Measurements from ENCODE around the gene MORN1. TPM values are rescaled to one million over a fixed set of nuclear protein-coding genes. Genes with fewer than 3 reads are reported as not detected.

MORN1 gene
- total RNA-seq, 2 donors from 2014 or later = 4.0 to 7.5 TPM

- ATAC-seq (no peak), DNase-seq (ENCODE audit: low spot score) (no peak)
- H3K36me3 Mint-ChIP-seq = no peaks in the 10 kb centered on the region
- no peak overlapping the region for H3K4me3 Mint-ChIP-seq
- H3K27me3 Mint-ChIP-seq = no peaks in the 10 kb centered on the region
- no peaks in the 10 kb centered on the region for H3K9me3 Mint-ChIP-seq
- no peak overlapping the region for H3K27ac Mint-ChIP-seq
- H3K4me1 Mint-ChIP-seq (ENCODE audit: low read depth in 2 of 2) = no peaks in the 10 kb centered on the region
These were observed 39.2 kb upstream of the MORN1 start for GRCh38 chr1:2430592-2430973.

GRCh38 chr1:2429780-2430591 lies 38.6 kb upstream of the MORN1 start:
- Mint-ChIP-seq H3K9me3 (no peaks in the 10 kb centered on the region), H3K4me3 (no peak overlapping the region), H3K4me1 (ENCODE audit: low read depth in 2 of 2) (no peaks in the 10 kb centered on the region), H3K27me3 (no peaks in the 10 kb centered on the region), H3K36me3 (no peaks in the 10 kb centered on the region), H3K27ac (no peak overlapping the region)
- ATAC-seq = no peak
- no peak for DNase-seq (ENCODE audit: low spot score)

- no peak overlapping the region for H3K4me3 Mint-ChIP-seq
- H3K27me3 Mint-ChIP-seq = no peaks in the 10 kb centered on the region
- DNase-seq (ENCODE audit: low spot score) = no peak
- H3K9me3 Mint-ChIP-seq = no peaks in the 10 kb centered on the region
- H3K27ac Mint-ChIP-seq = no peak overlapping the region
- H3K36me3 Mint-ChIP-seq = no peaks in the 10 kb centered on the region
- H3K4me1 Mint-ChIP-seq (ENCODE audit: low read depth in 2 of 2) = no peaks in the 10 kb centered on the region
- ATAC-seq = no peak
These were observed 37.1 kb upstream of the MORN1 start for GRCh38 chr1:2428490-2428889.

- H3K4me1 Mint-ChIP-seq (ENCODE audit: low read depth in 2 of 2) = no peaks in the 10 kb centered on the region
- no peaks in the 10 kb centered on the region for H3K27me3 Mint-ChIP-seq
- H3K36me3 Mint-ChIP-seq = no peaks in the 10 kb centered on the region
- H3K4me3 Mint-ChIP-seq = no peak overlapping the region
- DNase-seq (ENCODE audit: low spot score) = no peak
- H3K9me3 Mint-ChIP-seq = no peaks in the 10 kb centered on the region
- H3K27ac Mint-ChIP-seq = no peak overlapping the region
- ATAC-seq = no peak
These were observed 36.6 kb upstream of the MORN1 start for GRCh38 chr1:2427976-2428375.

GRCh38 chr1:2427051-2427450 lies 35.7 kb upstream of the MORN1 start:
- ATAC-seq = no peak
- H3K27me3 Mint-ChIP-seq = no peaks in the 10 kb centered on the region
- no peaks in the 10 kb centered on the region for H3K36me3 Mint-ChIP-seq

GRCh38 chr1:2426540-2426939 lies 35.2 kb upstream of the MORN1 start:
- no peak overlapping the region for H3K27ac Mint-ChIP-seq

More at GRCh38 chr1:2427051-2427450, 35.7 kb upstream of the MORN1 start:
- DNase-seq (ENCODE audit: low spot score) = no peak
- Mint-ChIP-seq H3K4me1 (ENCODE audit: low read depth in 2 of 2) (no peaks in the 10 kb centered on the region), H3K27ac (no peak overlapping the region), H3K4me3 (no peak overlapping the region), H3K9me3 (no peaks in the 10 kb centered on the region)

GRCh38 chr1:2425892-2426291 lies 34.5 kb upstream of the MORN1 start:
- no peak for ATAC-seq
- Mint-ChIP-seq H3K36me3 (no peaks in the 10 kb centered on the region), H3K27me3 (no peaks in the 10 kb centered on the region), H3K9me3 (no peaks in the 10 kb centered on the region), H3K27ac (no peak overlapping the region), H3K4me3 (no peak overlapping the region), H3K4me1 (ENCODE audit: low read depth in 2 of 2) (no peaks in the 10 kb centered on the region)
- no peak for DNase-seq (ENCODE audit: low spot score)

More at GRCh38 chr1:2426540-2426939, 35.2 kb upstream of the MORN1 start:
- Mint-ChIP-seq H3K36me3 (no peaks in the 10 kb centered on the region), H3K4me3 (no peak overlapping the region), H3K9me3 (no peaks in the 10 kb centered on the region), H3K4me1 (ENCODE audit: low read depth in 2 of 2) (no peaks in the 10 kb centered on the region), H3K27me3 (no peaks in the 10 kb centered on the region)
- ATAC-seq = no peak
- DNase-seq (ENCODE audit: low spot score) = no peak

GRCh38 chr1:2422523-2422922 lies 31.2 kb upstream of the MORN1 start:
- Mint-ChIP-seq H3K27me3 (no peaks in the 10 kb centered on the region), H3K27ac (no peak overlapping the region), H3K9me3 (no peaks in the 10 kb centered on the region), H3K4me1 (ENCODE audit: low read depth in 2 of 2) (peaks cover 0 to 4% of the 10 kb centered on the region in 2 donors), H3K36me3 (no peaks in the 10 kb centered on the region), H3K4me3 (no peak overlapping the region)
- DNase-seq (ENCODE audit: low spot score) (no peak), ATAC-seq (no peak)

- Mint-ChIP-seq H3K27ac (peak overlapping the region in 1 of 2 donors; percentile 21), H3K9me3 (no peaks in the 10 kb centered on the region), H3K4me3 (no peak overlapping the region), H3K27me3 (no peaks in the 10 kb centered on the region), H3K4me1 (ENCODE audit: low read depth in 2 of 2) (peaks cover 19% of the 10 kb centered on the region in 2 donors), H3K36me3 (no peaks in the 10 kb centered on the region)
- no peak for DNase-seq (ENCODE audit: low spot score)
- no peak for ATAC-seq
These were observed 28.1 kb upstream of the MORN1 start for GRCh38 chr1:2419416-2419815.

- H3K27ac Mint-ChIP-seq = peak overlapping the region in 1 of 2 donors; percentile 21
- no peaks in the 10 kb centered on the region for H3K36me3 Mint-ChIP-seq
- no peaks in the 10 kb centered on the region for H3K9me3 Mint-ChIP-seq
- peaks cover 24% of the 10 kb centered on the region in 2 donors for H3K4me1 Mint-ChIP-seq (ENCODE audit: low read depth in 2 of 2)
- no peak overlapping the region for H3K4me3 Mint-ChIP-seq
- ATAC-seq (no peak), DNase-seq (ENCODE audit: low spot score) (no peak)
- no peaks in the 10 kb centered on the region for H3K27me3 Mint-ChIP-seq
These were observed 27.5 kb upstream of the MORN1 start for GRCh38 chr1:2418791-2419320.

GRCh38 chr1:2417833-2418225 lies 26.5 kb upstream of the MORN1 start:
- DNase-seq (ENCODE audit: low spot score) (no peak), ATAC-seq (no peak)
- Mint-ChIP-seq H3K4me3 (no peak overlapping the region), H3K27ac (no peak overlapping the region), H3K36me3 (no peaks in the 10 kb centered on the region), H3K9me3 (no peaks in the 10 kb centered on the region), H3K27me3 (no peaks in the 10 kb centered on the region), H3K4me1 (ENCODE audit: low read depth in 2 of 2) (peaks cover 24% of the 10 kb centered on the region in 2 donors)

- no peaks in the 10 kb centered on the region for H3K9me3 Mint-ChIP-seq
- DNase-seq (ENCODE audit: low spot score) = no peak
- H3K27ac Mint-ChIP-seq = peak overlapping the region; percentile 74 to 90
- H3K4me1 Mint-ChIP-seq (ENCODE audit: low read depth in 2 of 2) = peaks cover 24% of the 10 kb centered on the region in 2 donors
- no peaks in the 10 kb centered on the region for H3K36me3 Mint-ChIP-seq
- ATAC-seq = no peak
- H3K27me3 Mint-ChIP-seq = no peaks in the 10 kb centered on the region
- peak overlapping the region; percentile 82 for H3K4me3 Mint-ChIP-seq
These were observed 25.9 kb upstream of the MORN1 start for GRCh38 chr1:2417083-2417832.

- Mint-ChIP-seq H3K36me3 (no peaks in the 10 kb centered on the region), H3K27ac (peak overlapping the region; percentile 74 to 90), H3K27me3 (no peaks in the 10 kb centered on the region), H3K4me3 (peak overlapping the region; percentile 82), H3K4me1 (ENCODE audit: low read depth in 2 of 2) (peaks cover 24% of the 10 kb centered on the region in 2 donors), H3K9me3 (no peaks in the 10 kb centered on the region)
- DNase-seq (ENCODE audit: low spot score) = no peak
- ATAC-seq = no peak
These were observed 25.0 kb upstream of the MORN1 start for GRCh38 chr1:2416403-2416802.

- DNase-seq (ENCODE audit: low spot score) (peak; percentile 75), ATAC-seq (peak in 1 of 2 donors; percentile 17)
- H3K9me3 Mint-ChIP-seq = no peaks in the 10 kb centered on the region
- peak overlapping the region; percentile 82 for H3K4me3 Mint-ChIP-seq
- no peaks in the 10 kb centered on the region for H3K27me3 Mint-ChIP-seq
- peak overlapping the region; percentile 74 to 94 for H3K27ac Mint-ChIP-seq
- H3K4me1 Mint-ChIP-seq (ENCODE audit: low read depth in 2 of 2) = peaks cover 24% of the 10 kb centered on the region in 2 donors
- H3K36me3 Mint-ChIP-seq = no peaks in the 10 kb centered on the region
These were observed 24.5 kb upstream of the MORN1 start for GRCh38 chr1:2415801-2416208.

Data from natural killer cell treated with Interleukin-12 subunit alpha and Interleukin-12 subunit beta and Interleukin-15 and Interleukin-18, amount 100 ng/mL, for 72 hours (primary cell).